Neural progenitor cell (in vitro differentiated cells): ENCODE data around the gene LIMK1. TPM values are rescaled to one million over a fixed set of nuclear protein-coding genes. Genes with fewer than 3 reads are reported as not detected.

Experiments used
- DNase-seq: peaks from one replicate; pipeline ENCODE4 v3.0.0-alpha.2; 2016; ENCODE audit warnings: low spot score
- H2AFZ ChIP-seq: fragments of 200-600 bp; sonication (generic); replicated peaks from 2 replicates; pipeline ENCODE4 v1.6.1; 2016; ENCODE audit warnings: antibody characterized with exemption
- H3F3A ChIP-seq: fragments of 200-600 bp; sonication (generic); 2 replicates; pipeline ENCODE4 v1.6.1; 2016; ENCODE audit warnings: antibody characterized with exemption, low read depth
- H3K27ac ChIP-seq: fragments of 200-600 bp; sonication (generic); 2 replicates; pipeline ENCODE4 v1.5.1; 2016; ENCODE audit warnings: mild to moderate bottlenecking
- H3K27me3 ChIP-seq: fragments of 200-600 bp; sonication (generic); 2 replicates; pipeline ENCODE4 v1.6.1; 2016; ENCODE audit warnings: mild to moderate bottlenecking, moderate library complexity
- H3K36me3 ChIP-seq: fragments of 200-600 bp; sonication (generic); 2 replicates; pipeline ENCODE4 v1.5.1; 2016
- H3K4me1 ChIP-seq: fragments of 200-600 bp; sonication (generic); 2 replicates; pipeline ENCODE4 v1.6.1; 2016; ENCODE audit warnings: mixed run types
- H3K4me2 ChIP-seq: fragments of 200-600 bp; sonication (generic); 2 replicates; pipeline ENCODE4 v1.6.1; 2016
- H3K4me3 ChIP-seq: fragments of 200-600 bp; sonication (generic); 2 replicates; pipeline ENCODE4 v1.5.1; 2016
- H3K79me2 ChIP-seq: fragments of 200-600 bp; sonication (generic); 2 replicates; pipeline ENCODE4 v1.6.1; 2016; ENCODE audit warnings: low read depth
- H3K9ac ChIP-seq: fragments of 200-600 bp; sonication (generic); 2 replicates; pipeline ENCODE4 v1.6.1; 2016
- H3K9me3 ChIP-seq: fragments of 200-600 bp; sonication (generic); 2 replicates; pipeline ENCODE4 v1.5.1; 2016; ENCODE audit warnings: low read depth
- H4K20me1 ChIP-seq: fragments of 200-600 bp; sonication (generic); 2 replicates; pipeline ENCODE4 v1.6.1; 2016; ENCODE audit warnings: low read depth
- H3K27ac Mint-ChIP-seq: 3 replicates; pipeline ENCODE4 v1.8.0; 2021; ENCODE audit warnings: mixed read lengths
- H3K27me3 Mint-ChIP-seq: 2 replicates; pipeline ENCODE4 v1.8.0; 2022; ENCODE audit warnings: low read depth, mild to moderate bottlenecking, inconsistent platforms, moderate library complexity, mixed read lengths; ENCODE audit not compliant: insufficient read depth
- H3K36me3 Mint-ChIP-seq: 3 replicates; pipeline ENCODE4 v1.8.0; 2021; ENCODE audit warnings: mixed read lengths
- H3K4me1 Mint-ChIP-seq: 3 replicates; pipeline ENCODE4 v1.8.0; 2021; ENCODE audit warnings: mixed read lengths
- H3K4me3 Mint-ChIP-seq: 3 replicates; pipeline ENCODE4 v1.8.0; 2021; ENCODE audit warnings: mild to moderate bottlenecking, moderate library complexity, mixed read lengths
- H3K9me3 Mint-ChIP-seq: 3 replicates; pipeline ENCODE4 v1.8.0; 2020; ENCODE audit warnings: mixed read lengths
- CTCF ChIP-seq: fragments of 200-600 bp; sonication (generic); IDR thresholded peaks from 2 replicates; pipeline ENCODE4 v1.5.1; 2017; ENCODE audit warnings: antibody characterized with exemption, mild to moderate bottlenecking
- EZH2 ChIP-seq: fragments of 200-600 bp; sonication (generic); IDR thresholded peaks from 2 replicates; pipeline ENCODE4 v1.6.1; 2017; ENCODE audit warnings: antibody characterized with exemption, mild to moderate bottlenecking, moderate library complexity
- EZH2phosphoT487 ChIP-seq: fragments of 200-600 bp; sonication (generic); IDR thresholded peaks from 2 replicates; pipeline ENCODE4 v1.6.1; 2017; ENCODE audit warnings: antibody characterized with exemption
- total RNA-seq: library from RNA; depleted of rRNA; stranded (reverse); fragments of >200 nt; gene quantifications from 2 replicates; pipeline ENCODE4 v1.2.3, GENCODE V29; 2015; ENCODE audit warnings: low replicate concordance

Gene LIMK1
- total RNA-seq, 1 donor from 2014 or later, result 29.9 TPM

DNA sequence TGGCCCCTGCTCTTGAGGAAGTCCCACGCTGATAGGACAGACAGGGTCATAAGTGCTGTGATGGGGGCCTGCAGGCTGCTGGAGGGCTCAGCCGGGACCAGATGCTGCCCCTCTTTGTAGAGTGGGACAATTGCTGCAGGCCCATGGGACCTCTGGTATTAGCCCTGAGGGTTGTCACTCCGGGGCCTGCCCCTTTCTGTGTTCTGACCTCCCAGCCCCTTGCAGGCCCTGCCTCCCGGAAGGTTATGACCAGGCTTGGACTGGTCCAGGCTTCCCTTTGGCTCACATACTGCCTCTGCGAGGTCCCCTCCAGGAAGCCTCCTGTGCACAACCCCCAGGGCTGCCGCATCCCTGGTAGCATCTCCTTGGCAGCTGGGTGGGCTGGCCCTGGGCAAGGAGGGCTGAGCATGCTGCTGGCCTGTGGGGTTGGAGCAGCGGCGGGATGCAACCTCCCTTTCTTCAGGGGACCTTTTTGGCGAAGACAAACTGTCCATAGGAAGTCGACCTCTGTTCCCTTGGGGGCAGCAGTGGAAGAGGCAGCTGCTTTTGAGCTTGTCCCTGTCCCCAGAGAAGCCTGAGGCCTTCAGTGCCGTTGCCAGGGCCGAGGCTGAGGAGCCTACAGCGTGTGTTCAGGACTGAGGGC lies 8.8 kb downstream of the LIMK1 start:
- peaks cover 49% of the 10 kb centered on the region for H4K20me1 ChIP-seq
- peaks cover 3% of the 10 kb centered on the region for H3K9me3 Mint-ChIP-seq
- peaks cover 24% of the 10 kb centered on the region for H3K36me3 Mint-ChIP-seq
- no peaks in the 10 kb centered on the region for H3K27me3 ChIP-seq
- no peaks in the 10 kb centered on the region for H3K27me3 Mint-ChIP-seq
- H3K9ac ChIP-seq, result no peak overlapping the region
- no peak overlapping the region for H3K4me3 ChIP-seq
- H3K4me2 ChIP-seq, result peak overlapping the region; percentile 2
- H3K4me1 ChIP-seq, result peaks cover 30% of the 10 kb centered on the region
- H3K79me2 ChIP-seq, result peaks cover 10% of the 10 kb centered on the region
- peak; percentile 55 for DNase-seq
- no peaks in the 10 kb centered on the region for H3K9me3 ChIP-seq
- H3K4me1 Mint-ChIP-seq, result peaks cover 27% of the 10 kb centered on the region
- peaks cover 10% of the 10 kb centered on the region for H3F3A ChIP-seq
- H3K27ac ChIP-seq, result no peak overlapping the region
- TF ChIP-seq CTCF (no peak), EZH2phosphoT487 (no peak), EZH2 (no peak)
- H2AFZ ChIP-seq, result no peak overlapping the region
- H3K4me3 Mint-ChIP-seq, result no peak overlapping the region
- H3K27ac Mint-ChIP-seq, result no peak overlapping the region
- no peaks in the 10 kb centered on the region for H3K36me3 ChIP-seq

GRCh38 chr7:74092964-74093471 lies 9.4 kb downstream of the LIMK1 start:
- H3K9me3 Mint-ChIP-seq, result peaks cover 8% of the 10 kb centered on the region
- H3F3A ChIP-seq, result peaks cover 10% of the 10 kb centered on the region
- TF ChIP-seq CTCF, result no peak
- no peak for TF ChIP-seq EZH2phosphoT487
- no peak for TF ChIP-seq EZH2
- peaks cover 27% of the 10 kb centered on the region for H3K4me1 Mint-ChIP-seq
- H3K27ac Mint-ChIP-seq, result no peak overlapping the region
- no peak overlapping the region for H2AFZ ChIP-seq
- no peaks in the 10 kb centered on the region for H3K9me3 ChIP-seq
- H3K36me3 ChIP-seq, result no peaks in the 10 kb centered on the region
- H3K27ac ChIP-seq, result no peak overlapping the region
- H3K9ac ChIP-seq, result no peak overlapping the region
- peaks cover 10% of the 10 kb centered on the region for H3K79me2 ChIP-seq
- H3K36me3 Mint-ChIP-seq, result peaks cover 27% of the 10 kb centered on the region
- no peaks in the 10 kb centered on the region for H3K27me3 Mint-ChIP-seq
- H3K4me1 ChIP-seq, result peaks cover 30% of the 10 kb centered on the region
- peaks cover 46% of the 10 kb centered on the region for H4K20me1 ChIP-seq
- no peaks in the 10 kb centered on the region for H3K27me3 ChIP-seq
- no peak for DNase-seq
- H3K4me3 Mint-ChIP-seq, result no peak overlapping the region
- H3K4me2 ChIP-seq, result no peak overlapping the region
- H3K4me3 ChIP-seq, result no peak overlapping the region

- no peak overlapping the region for H3K27ac ChIP-seq
- peaks cover 30% of the 10 kb centered on the region for H3K4me1 ChIP-seq
- no peak for DNase-seq
- H3K27ac Mint-ChIP-seq, result peak overlapping the region; percentile 78
- H3K4me2 ChIP-seq, result peak overlapping the region; percentile 72
- peaks cover 27% of the 10 kb centered on the region for H3K4me1 Mint-ChIP-seq
- no peak overlapping the region for H3K9ac ChIP-seq
- H3F3A ChIP-seq, result peaks cover 10% of the 10 kb centered on the region
- H3K27me3 Mint-ChIP-seq, result no peaks in the 10 kb centered on the region
- no peaks in the 10 kb centered on the region for H3K27me3 ChIP-seq
- peaks cover 43% of the 10 kb centered on the region for H4K20me1 ChIP-seq
- H3K4me3 ChIP-seq, result no peak overlapping the region
- peaks cover 10% of the 10 kb centered on the region for H3K79me2 ChIP-seq
- peak overlapping the region; percentile 83 for H3K4me3 Mint-ChIP-seq
- H3K36me3 ChIP-seq, result no peaks in the 10 kb centered on the region
- H3K36me3 Mint-ChIP-seq, result peaks cover 29% of the 10 kb centered on the region
- H3K9me3 ChIP-seq, result no peaks in the 10 kb centered on the region
- TF ChIP-seq CTCF (no peak), EZH2phosphoT487 (no peak)
- H2AFZ ChIP-seq, result no peak overlapping the region
- H3K9me3 Mint-ChIP-seq, result peaks cover 8% of the 10 kb centered on the region
These were observed 10.1 kb downstream of the LIMK1 start for GRCh38 chr7:74093671-74094223.
